NCI-H1436 (cell line): ENCODE measurements around the gene UGT1A4.

ENCODE experiments used
- DNase-seq: peaks from one replicate; lab custom pipeline; 2025; lab: John Stamatoyannopoulos, UW

Gene UGT1A4

DNA sequence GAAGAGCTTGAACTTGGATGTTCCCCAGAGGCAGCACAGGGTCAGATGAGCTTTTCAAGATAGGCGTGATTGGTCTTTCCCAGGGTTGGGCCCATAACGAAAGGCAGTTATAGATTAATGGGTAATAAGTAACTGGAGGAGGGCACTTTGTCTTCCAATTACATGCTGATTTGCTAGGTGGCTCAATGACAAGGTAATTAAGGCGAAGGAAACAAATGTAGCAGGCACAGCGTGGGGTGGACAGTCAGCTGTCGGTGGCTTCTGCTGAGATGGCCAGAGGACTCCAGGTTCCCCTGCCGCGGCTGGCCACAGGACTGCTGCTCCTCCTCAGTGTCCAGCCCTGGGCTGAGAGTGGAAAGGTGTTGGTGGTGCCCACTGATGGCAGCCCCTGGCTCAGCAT, at the start of gene UGT1A4:
Gene UGT1A4 (plus strand): TSS at position 185 of the 400 bp plus-strand sequence. CDS start 85 bp downstream, at position 270.
- no peak for DNase-seq

DNA sequence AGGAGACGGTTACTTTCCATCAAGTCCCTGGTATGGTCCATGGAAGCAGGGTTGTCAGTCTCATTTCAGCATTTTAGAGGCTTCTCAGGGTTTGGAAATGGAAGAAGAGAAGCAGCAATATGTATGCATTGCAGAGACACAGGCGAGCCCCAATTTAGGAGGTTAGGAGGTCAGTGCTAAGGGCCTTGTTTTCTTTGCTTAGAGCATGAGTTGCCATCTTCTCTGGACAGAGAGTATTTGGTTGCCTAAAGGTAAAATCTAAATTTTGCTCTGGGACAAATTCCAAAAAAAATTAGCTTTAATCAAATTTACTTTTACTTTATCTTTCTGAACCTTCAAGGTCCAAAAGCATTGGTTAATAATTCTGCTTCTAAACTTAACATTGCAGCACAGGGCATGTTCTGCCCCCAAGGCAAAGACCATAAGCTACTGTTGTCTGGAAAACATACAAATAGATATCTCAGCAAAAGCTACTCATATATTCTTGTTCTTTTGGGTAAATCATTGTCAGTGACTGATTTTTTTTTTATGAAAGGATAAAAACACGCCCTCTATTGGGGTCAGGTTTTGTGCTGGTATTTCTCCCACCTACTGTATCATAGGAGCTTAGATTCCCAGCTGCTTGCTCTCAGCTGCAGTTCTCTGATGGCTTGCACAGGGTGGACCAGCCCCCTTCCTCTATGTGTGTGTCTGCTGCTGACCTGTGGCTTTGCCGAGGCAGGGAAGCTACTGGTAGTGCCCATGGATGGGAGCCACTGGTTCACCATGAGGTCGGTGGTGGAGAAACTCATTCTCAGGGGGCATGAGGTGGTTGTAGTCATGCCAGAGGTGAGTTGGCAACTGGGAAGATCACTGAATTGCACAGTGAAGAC, 47.0 kb upstream of the UGT1A4 start, which contains the start of gene UGT1A9:
Gene UGT1A9 (plus strand): TSS at position 609 of the 872 bp plus-strand sequence. CDS start 37 bp downstream, at position 646.
- DNase-seq, result no peak

DNA sequence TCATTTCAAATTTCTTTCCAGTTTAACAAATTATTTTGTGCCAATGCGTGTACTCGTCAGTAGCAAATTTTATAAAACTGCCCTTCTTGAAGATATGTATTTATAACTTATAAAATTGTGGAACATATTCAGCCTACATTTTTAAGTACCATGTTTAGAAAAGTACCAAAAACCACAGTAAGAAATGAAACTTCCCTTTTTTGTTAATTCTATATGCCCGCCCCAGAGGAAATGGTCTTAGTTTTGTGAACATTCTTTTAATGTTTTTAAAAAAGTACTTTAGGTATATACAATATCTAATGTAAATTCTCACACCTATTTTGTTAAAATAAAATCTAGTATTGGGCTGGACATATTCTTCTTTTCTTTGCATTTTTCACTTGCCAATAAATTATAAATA, 45.6 kb upstream of the UGT1A4 start:
- DNase-seq, result no peak

DNA sequence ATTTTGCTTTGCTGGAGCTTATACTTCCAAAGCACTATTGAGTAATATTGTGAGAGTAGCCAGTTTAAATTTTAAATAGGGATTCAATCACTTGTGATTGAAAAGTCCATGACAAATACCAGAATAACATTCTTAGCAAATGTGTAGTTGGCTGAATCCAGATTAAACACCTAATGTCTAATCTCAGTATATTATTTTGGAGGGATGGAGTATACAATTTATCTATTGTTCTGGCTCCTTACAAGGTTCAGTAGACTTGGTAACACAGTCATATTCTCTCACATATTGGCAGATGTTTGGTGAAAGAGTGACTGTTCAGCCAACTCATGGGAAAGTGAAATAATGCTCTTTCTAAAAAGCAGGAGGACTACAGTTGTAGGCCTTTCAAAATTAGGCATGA, 44.6 kb upstream of the UGT1A4 start:
- DNase-seq, result no peak

DNA sequence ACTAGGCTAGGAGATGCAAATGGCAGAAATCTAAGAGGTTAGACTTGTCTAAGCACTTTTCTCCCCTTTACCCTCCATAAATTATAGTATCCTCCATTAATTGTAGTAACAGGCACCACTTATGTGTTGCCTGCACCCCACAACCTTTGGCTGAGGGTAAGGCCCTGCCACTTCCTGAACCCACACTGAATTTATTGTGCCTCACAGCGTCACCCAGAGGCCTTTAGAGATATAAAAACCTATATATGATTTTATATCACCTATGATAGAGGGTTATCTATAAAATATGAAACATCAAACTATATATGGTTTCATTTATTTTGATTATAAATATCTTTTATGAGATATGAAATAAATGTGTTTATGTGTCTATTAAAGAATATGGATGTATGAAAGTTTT, 44.2 kb upstream of the UGT1A4 start:
- DNase-seq, result no peak

DNA sequence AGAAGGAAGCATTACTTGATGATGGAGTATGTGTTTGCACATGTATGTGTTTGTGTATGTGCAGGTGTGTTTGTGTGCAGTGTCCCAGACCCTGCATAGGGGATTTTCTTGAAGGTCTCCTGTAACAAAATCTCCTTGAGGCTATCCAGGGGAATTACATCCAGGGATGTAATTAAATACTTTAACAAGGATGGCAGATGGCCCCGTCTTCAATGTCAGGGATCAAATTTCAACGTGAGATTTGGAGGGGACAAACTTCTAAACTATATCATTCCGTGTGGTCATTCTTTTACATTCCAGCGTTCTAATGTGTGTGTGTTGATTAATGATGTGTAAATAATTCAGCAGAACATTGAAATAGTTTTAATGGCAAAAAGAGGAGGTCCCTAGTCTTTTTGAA, 43.5 kb upstream of the UGT1A4 start:
- no peak for DNase-seq

DNA sequence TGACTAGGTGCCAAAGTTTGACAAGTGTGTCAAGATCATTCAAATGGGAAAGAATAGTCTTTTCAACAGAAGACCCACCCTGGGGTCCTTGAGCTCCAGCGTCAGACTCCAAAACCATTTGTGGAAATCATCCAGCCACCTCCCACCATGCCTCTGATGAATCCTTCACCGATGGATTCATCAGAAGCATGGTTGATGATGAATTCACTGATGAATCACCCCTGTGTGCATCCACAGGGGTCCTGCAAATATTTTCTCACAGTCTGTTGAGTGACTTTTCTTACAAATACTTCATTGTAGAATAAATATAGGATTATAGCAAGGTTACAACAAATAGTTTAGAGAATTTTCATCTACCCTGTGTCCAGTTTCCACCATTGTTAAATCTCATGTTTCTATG, 42.5 kb upstream of the UGT1A4 start:
- no peak for DNase-seq

DNA sequence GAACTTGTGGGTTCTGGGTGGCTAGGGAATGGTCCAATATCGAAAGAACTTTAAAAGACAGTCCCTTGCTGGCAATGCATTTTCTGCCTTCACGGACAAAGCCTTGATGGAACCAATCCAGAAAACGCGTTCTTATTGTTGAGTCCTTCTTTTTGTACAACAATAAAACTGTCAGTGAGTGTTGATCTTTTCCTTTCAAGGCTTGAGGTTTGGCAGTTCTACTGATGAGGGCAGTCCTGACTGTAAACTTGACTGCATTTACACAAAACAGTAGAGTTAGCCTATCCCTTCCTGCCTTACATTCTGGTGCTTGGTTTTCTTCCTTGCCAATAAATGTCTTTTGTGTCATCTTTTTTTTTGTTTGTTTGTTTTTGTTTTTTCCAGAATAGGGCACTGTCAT, 39.3 kb upstream of the UGT1A4 start:
- DNase-seq, result no peak

DNA sequence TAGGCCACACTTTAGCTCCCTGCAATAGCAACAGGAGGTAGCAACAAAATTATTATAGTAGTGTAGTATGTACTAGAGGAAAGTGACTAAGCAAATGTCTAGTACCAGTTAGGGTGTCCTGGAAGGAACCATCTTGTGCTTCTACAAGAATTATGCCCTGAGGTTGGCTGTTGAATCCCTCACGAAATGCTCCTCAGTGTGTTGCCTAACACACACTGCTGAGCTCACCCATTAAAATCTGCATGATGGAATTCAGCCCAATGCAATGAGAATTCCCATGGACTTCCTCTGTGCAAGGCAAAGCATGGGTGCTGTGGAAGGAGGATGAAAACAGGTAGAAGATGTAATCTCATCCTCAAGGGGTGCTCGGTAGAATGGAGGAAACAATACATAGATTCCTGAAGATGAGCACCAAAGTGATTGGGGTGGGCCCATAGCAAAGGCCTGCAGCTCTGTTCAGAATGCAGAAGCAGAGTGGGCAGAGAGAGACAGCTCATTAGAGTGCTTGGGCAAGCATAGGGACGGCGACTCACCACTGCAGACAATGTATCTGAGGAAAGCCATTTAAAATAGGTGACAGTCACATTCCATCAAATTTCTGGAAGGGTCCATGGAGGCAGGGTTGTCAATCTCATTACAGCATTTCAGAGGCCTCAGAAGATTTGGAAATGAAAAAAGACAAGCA, 38.0 kb upstream of the UGT1A4 start:
- no peak for DNase-seq

DNA sequence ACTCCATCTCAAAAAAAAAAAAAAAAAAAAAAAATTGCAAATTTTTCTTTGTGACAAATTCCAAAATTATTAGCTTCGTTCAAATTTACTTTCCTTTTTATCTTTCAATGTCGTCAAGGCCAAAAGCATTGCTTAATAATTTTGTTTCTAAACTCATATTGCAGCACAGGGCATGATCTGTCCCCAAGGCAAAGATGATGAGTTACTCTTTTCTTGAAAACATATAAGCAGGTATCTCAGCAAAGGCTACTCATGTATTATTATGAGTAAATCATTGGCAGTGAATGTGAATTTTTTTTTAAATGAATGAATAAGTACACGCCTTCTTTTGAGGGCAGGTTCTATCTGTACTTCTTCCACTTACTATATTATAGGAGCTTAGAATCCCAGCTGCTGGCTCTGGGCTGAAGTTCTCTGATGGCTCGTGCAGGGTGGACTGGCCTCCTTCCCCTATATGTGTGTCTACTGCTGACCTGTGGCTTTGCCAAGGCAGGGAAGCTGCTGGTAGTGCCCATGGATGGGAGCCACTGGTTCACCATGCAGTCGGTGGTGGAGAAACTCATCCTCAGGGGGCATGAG, 36.9 kb upstream of the UGT1A4 start, which contains the start of gene UGT1A7:
Gene UGT1A7 (plus strand): TSS at position 381 of the 579 bp plus-strand sequence. CDS start 37 bp downstream, at position 418.
- DNase-seq, result no peak

DNA sequence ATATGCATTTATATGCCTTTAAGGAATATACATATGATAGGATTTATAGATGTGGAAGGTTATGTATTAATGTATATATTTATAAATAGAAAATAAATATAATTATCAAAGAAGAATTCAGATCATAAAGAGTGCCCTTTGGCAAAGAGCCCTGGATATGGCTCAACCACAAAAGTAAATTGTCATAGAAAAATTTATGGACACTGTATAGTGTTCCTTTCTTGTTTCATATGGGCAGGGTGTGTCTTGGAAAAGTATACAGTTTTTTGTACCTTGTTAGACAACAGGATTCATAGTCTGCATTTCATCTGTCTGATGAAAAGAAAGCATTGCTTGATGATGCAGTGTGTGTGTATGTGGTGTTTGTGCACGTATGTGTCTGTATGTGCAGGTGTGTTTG, 33.9 kb upstream of the UGT1A4 start:
- DNase-seq, result no peak

DNA sequence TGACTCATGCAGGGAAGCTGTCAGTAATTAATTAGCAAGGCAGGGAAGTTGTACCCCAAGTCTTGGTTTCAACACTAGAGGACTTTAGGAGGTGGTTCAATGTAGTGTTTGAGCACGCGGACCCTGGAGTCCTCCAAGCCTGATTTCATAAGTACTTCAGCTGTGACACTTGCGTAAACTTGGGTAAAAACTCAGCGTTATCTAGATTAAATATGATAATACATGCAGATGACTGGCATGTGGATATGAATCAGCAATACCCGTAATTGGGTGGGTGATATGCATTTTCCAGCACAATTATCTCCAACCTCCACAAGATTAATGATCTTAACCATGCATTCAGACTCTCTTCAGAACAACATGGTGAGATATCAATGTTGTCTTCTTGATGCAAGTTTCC, 31.6 kb upstream of the UGT1A4 start:
- DNase-seq, result no peak

DNA sequence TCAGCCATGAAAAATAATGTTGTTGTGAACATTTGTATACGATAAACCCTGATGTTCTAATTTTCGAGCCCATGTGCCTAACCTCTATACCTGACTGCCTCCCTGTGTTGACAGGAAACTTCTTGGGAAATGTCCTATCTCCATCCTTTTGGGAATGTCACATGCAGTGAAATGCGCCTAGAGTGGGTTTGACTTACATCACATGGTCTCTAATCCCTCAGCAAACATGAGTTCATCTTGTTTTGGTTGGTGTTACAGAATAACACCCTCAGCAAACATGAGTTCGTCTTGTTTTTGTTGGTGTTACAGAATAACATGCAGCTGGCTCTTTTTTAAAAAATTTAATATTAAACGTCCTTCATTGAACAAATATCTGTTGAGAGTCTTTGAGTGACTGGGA, 30.2 kb upstream of the UGT1A4 start:
- DNase-seq, result no peak

DNA sequence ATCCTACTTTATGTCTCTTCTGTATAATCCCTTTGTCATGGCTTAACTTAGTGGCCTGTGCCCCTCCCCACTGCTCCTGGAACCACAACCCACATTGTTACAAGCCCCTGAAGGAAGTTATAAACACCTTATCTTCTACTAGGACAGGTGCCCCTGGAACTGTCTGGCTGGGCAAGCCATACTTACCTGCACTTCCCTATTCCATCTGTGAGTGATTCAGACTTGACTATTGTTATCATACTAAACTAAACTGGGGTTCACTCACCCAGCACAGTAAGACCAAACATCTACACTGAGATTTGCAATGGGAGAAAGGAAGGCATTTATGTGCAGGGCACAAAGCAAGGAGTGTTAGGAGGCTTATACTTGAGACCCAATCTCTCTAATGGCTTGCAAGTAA, 29.5 kb upstream of the UGT1A4 start:
- DNase-seq, result no peak

DNA sequence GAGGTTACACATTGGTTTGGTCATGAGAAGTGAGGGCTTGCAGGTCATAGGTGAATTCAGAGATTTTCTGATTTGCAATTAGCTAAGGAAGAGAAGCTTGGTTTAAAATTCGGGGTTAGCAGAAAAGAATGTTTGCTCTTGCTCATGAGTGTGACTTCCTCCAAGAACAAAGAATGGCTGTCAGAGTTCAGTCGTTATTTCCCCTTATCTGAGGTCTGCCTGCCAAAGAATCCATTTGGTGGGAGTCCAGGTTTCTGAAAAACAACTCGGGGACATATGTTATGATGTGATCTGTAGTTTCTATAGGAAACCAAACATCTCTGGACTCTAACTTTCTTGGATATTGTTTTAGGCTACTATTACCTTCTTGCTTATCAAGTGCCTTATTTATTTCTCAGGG, 29.0 kb upstream of the UGT1A4 start:
- no peak for DNase-seq

DNA sequence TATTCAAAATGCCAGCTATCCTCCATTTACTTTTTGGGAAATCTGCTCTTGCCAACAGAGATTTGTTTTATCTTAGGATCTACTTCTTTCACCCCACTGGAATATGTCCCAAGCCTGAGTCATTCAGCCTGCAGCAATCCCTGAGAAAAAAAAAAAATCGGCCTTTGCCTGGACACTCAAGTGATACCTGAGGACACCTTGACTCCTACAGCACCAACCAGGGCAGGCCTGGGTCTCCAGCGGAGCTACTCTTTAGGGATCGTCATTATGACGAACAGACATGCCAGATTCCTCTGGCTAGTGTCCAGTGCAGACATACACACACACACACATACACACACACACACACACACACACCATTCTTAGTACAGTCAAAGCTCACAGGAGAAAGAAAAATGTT, 28.1 kb upstream of the UGT1A4 start:
- DNase-seq, result no peak

DNA sequence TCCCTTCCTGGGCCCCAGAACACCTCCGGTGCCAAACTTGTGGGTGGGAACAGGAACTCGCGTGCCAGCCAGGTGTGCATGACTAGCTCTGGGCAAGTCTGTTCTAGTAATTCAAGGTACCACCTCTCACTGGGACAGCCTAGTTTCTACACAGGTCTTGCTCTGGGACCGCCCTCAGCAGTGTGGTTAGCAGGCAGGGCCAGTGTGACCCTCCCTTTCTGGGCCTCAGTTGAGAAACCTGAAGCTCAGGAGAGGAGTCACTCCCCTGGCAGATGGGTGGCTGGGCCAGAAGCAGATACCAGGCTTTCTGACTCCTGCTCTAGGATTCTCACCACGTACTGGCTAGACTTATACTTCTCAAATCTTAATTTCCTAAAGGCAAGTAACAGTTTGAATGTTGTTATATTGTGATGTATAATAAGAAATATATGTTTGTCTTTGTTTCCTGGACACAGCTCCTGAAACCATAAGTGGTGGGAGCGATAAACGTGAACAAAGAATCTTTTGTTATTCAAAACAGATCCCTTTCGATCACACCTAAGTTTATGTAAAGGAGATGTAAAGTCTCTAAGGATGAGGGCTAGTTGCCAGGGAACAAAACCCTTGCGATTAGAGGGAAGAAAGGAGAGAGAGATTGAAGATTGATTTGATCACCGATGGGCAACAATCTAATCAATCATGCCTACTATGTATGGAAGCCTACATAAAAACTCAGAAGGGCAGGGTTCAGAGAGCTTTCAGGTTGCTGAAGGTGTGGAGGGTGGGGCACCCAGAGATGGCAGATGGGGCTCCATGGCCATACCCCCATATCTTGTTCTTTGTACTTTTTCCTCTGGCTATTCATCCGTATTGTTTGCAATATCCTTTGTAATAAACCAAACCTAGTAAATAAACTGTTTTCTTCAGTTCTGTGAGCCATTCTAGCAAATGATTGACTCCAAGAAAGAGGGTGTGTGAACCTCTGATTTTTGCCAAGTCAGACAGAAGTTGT, 26.8 kb upstream of the UGT1A4 start:
- DNase-seq, result no peak

DNA sequence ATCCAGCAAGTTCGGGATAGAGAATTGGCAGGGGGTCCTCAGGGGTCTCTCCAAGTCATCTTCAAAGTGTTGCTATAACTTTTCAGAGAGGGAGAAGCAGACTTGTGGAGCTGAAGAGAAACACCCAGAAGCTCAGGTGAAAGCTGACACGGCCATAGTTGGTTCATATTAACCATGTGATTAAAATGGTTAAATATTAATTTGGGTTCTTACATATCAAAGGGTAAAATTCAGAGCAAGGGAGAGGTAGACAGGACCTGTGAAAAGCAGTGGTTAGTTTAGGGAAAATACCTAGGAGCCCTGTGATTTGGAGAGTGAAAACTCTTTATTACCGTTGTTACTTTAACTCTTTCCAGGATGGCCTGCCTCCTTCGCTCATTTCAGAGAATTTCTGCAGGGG, 25.9 kb upstream of the UGT1A4 start, which contains the start of gene UGT1A6:
Gene UGT1A6 (plus strand): TSS at position 243 of the 400 bp plus-strand sequence. CDS start 115 bp downstream, at position 358.
- DNase-seq, result no peak

DNA sequence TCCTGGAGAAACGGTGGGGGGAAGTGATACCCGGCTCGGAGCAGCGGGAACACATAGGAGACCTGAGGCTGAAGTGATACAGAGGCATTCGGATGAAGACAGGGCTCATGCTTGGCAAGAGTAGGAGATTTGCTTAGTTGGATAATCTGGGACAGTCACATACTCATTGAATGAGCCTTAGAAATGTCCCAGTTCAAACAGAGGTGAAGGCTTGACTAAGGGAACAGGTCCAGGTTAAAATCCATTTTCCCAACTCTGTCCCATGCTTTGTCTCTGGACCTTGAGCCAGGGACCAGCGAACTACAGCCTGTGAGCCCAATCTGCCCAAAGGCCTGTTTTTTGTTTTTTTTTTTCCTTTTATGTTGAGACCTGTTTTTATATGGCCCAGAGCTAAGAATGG, 24.6 kb upstream of the UGT1A4 start:
- no peak for DNase-seq

DNA sequence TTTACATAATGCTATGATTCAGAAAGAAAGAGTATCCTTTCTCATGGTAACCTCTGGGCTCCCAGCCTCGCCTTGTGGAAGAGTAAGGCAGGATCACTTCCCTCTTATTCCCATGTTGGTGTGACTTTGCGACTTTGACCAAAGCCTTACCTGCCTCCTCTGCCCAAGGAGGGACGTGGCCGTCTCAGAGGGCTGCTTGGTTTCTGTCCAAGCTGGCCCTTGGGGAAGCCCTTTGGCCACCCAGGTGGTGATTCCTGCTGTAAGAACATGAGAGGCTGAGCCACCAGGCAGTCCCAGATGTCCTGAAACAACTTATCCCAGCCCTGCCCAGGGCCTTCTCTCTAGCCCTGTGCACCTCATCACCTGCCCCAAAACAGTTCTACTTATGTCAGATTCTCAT, 19.8 kb upstream of the UGT1A4 start:
- no peak for DNase-seq

DNA sequence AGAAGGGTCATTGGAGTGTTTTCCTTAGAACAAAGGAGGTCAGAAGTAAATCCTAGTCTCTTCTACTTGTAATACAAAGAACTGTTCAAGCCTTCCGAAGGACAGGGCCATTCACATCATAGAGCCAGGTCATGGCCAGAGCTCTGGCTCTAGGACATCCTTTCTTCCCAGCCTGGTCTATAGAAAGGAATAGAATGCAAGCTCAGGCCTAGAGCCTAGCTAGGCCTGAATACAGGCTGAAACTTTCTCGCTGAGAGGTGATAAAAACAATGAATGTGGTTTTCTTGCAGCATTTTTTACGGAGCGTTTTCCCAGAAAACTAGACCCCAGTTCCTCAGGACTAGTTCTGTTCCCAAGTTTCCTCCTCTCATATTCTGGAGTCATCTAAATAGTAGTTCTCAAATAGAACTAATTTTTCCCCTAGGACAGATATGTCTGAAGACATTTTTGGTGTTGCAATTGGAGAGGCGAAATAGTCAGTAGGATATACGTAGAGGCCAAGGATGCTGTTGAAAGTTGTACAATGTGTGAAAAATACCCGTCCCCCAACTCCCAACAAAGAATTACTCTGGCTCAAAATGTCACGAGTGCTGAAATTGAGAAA, 19.0 kb upstream of the UGT1A4 start:
- DNase-seq, result no peak
